Panc1 (cell line): Measurements from ENCODE around the gene ANP32E.

ENCODE experiments used
- CTCF ChIP-seq: fragments of 450-650 bp; IDR thresholded peaks from 2 replicates; pipeline ENCODE4 v1.5.1; 2017; ENCODE audit warnings: mild to moderate bottlenecking
- POLR2AphosphoS5 ChIP-seq: IDR thresholded peaks from 2 replicates; pipeline ENCODE4 v1.6.1; 2012; ENCODE audit warnings: mild to moderate bottlenecking, low read depth, low read length, moderate library complexity
- REST ChIP-seq, 2 experiments: IDR thresholded peaks; 2 replicates each; pipeline ENCODE4 v1.6.1; 2011 to 2012; ENCODE audit warnings: low read depth in 2 of 2, control low read depth in 1 of 2, low read length in 1 of 2, mild to moderate bottlenecking in 1 of 2, moderate library complexity in 1 of 2; ENCODE audit not compliant: insufficient read depth in 1 of 2
- TCF7L2 ChIP-seq: IDR thresholded peaks from 2 replicates; pipeline ENCODE4 v1.6.1; 2011; ENCODE audit warnings: mild to moderate bottlenecking, low read depth, low read length, inconsistent platforms

GRCh38 chr1:150185481-150185880 lies 50.4 kb downstream of the ANP32E start:
- TF ChIP-seq CTCF (no peak), POLR2AphosphoS5 (no peak), REST (IDR thresholded peaks at IDR 0.05; ENCODE audit: insufficient read depth in 1 of 2, low read depth in 2 of 2, low read length in 1 of 2) (no peak), TCF7L2 (no peak)
